ENCODE measurements around the gene SMURF2. TPM values are rescaled to one million over a fixed set of nuclear protein-coding genes. Genes with fewer than 3 reads are reported as not detected.

Gene SMURF2
- total and polyA plus RNA-seq, 9 of the 15 experiments (the other 6 are each of a cell fraction or from before 2014, with no cell fraction given): 3.8 to 22.0 (median 14.8) TPM

GRCh38 chr17:64532409-64532808 is 129.7 kb downstream of the SMURF2 start (continued):
- TF ChIP-seq MGA (IDR thresholded peaks at IDR 0.05): no peak
- no peak for TF ChIP-seq ZNF830 (CRISPR knock-in tag; IDR thresholded peaks at IDR 0.05)
- TF ChIP-seq KDM5B (IDR thresholded peaks at IDR 0.05; ENCODE audit: insufficient replicate concordance, low read depth, low read length): no peak
- no peak for TF ChIP-seq USF2 (CRISPR knock-in tag; IDR thresholded peaks at IDR 0.05)
- TF ChIP-seq MAX (CRISPR knock-in tag; IDR thresholded peaks at IDR 0.05): no peak
- TF ChIP-seq ZSCAN29 (IDR thresholded peaks at IDR 0.05): no peak

All from K562 (cell line).